K562 (cell line): ENCODE results near the gene SPRY4. TPM values are rescaled to one million over a fixed set of nuclear protein-coding genes. Genes with fewer than 3 reads are reported as not detected.

ENCODE experiments used
- CCNT2 ChIP-seq: IDR thresholded peaks from 2 replicates; pipeline ENCODE4 v1.6.1; 2011; ENCODE audit warnings: borderline replicate concordance, low read depth, mild to moderate bottlenecking, moderate library complexity, mixed read lengths, low read length; ENCODE audit not compliant: insufficient read length; ENCODE audit errors: extremely low read depth
- CXXC5 ChIP-seq: fragments of 250-450 bp; sonication (Bioruptor Pico); IDR thresholded peaks from 2 replicates; pipeline ENCODE4 v1.8.0; 2022; ENCODE audit warnings: inconsistent platforms, mild to moderate bottlenecking, moderate library complexity
- KDM1A ChIP-seq, 2 experiments: fragments of 450-650 bp; IDR thresholded peaks; 2 replicates each; pipeline ENCODE4 v1.6.1; 2016; ENCODE audit warnings: mild to moderate bottlenecking in 2 of 2
- MYC ChIP-seq, 2 experiments: fragments of 250-450 bp in 1 of 2; sonication (Bioruptor Pico) in 1 of 2; IDR thresholded peaks; 2 replicates each; pipeline versions ENCODE4 v1.5.1 to v1.6.1; 2012 to 2021; ENCODE audit warnings: low read depth in 2 of 2, borderline replicate concordance in 1 of 2, improper control_type of control experiment in 1 of 2, low read length in 1 of 2, mild to moderate bottlenecking in 1 of 2, moderate library complexity in 1 of 2
- PHF8 ChIP-seq: fragments of 200-600 bp; sonication (generic); IDR thresholded peaks from 2 replicates; pipeline ENCODE4 v1.6.1; 2012; ENCODE audit warnings: mixed run types, mild to moderate bottlenecking, inconsistent platforms, low read length, moderate library complexity, borderline replicate concordance
- POLR2G ChIP-seq: fragments of 200-400 bp; formaldehyde crosslinking; IDR thresholded peaks from 2 replicates; pipeline ENCODE4 v1.6.1; 2017; ENCODE audit warnings: low read depth, mild to moderate bottlenecking, antibody characterized with exemption, low read length, moderate library complexity
- RB1 ChIP-seq: fragments of 450-650 bp; IDR thresholded peaks from 2 replicates; pipeline ENCODE4 v1.6.1; 2017; ENCODE audit warnings: low read depth, mild to moderate bottlenecking
- RBM25 ChIP-seq: fragments of 200-400 bp; formaldehyde crosslinking; IDR thresholded peaks from 2 replicates; pipeline ENCODE4 v1.6.1; 2018; ENCODE audit warnings: low read length, low read depth, moderate library complexity; ENCODE audit not compliant: severe bottlenecking
- SP2 ChIP-seq: IDR thresholded peaks from 2 replicates; pipeline ENCODE4 v1.6.1; 2011; ENCODE audit warnings: mild to moderate bottlenecking, low read depth, low read length, moderate library complexity; ENCODE audit not compliant: poor library complexity, severe bottlenecking; ENCODE audit errors: extremely low read depth
- TAF1 ChIP-seq: IDR thresholded peaks from 2 replicates; pipeline ENCODE4 v1.6.1; 2011; ENCODE audit warnings: mild to moderate bottlenecking, low read length, moderate library complexity; ENCODE audit not compliant: insufficient read depth, control insufficient read depth, severe bottlenecking; ENCODE audit errors: extremely low read depth
- TAF9B ChIP-seq: fragments of 450-650 bp; IDR thresholded peaks from 2 replicates; pipeline ENCODE4 v1.6.1; 2018; ENCODE audit warnings: mild to moderate bottlenecking; ENCODE audit not compliant: partially characterized antibody
- TAL1 ChIP-seq: fragments of 450-650 bp; IDR thresholded peaks from 2 replicates; pipeline ENCODE4 v1.6.1; 2016; ENCODE audit warnings: mild to moderate bottlenecking
- TCF7L2 ChIP-seq: fragments of 150-350 bp; IDR thresholded peaks from 2 replicates; pipeline ENCODE4 v1.6.1; 2016; ENCODE audit warnings: low read depth, mild to moderate bottlenecking, low read length, moderate library complexity
- UBTF ChIP-seq, 2 experiments: IDR thresholded peaks; 2 replicates each; pipeline ENCODE4 v1.6.1; 2012; ENCODE audit warnings: improper control_type of control experiment in 2 of 2, low read depth in 2 of 2, low read length in 2 of 2, borderline replicate concordance in 1 of 2
- VEZF1 ChIP-seq: fragments of 200-800 bp; sonication (Bioruptor generic); IDR thresholded peaks from 2 replicates; pipeline ENCODE4 v1.6.1; 2017; ENCODE audit warnings: missing genetic modification characterization, missing compliant biosample characterization
- XRCC5 ChIP-seq: fragments of 200-400 bp; formaldehyde crosslinking; IDR thresholded peaks from 2 replicates; pipeline ENCODE4 v1.6.1; 2017; ENCODE audit warnings: low read depth, mild to moderate bottlenecking, low read length
- ZFX ChIP-seq: sonication (generic); formaldehyde crosslinking; IDR thresholded peaks from 2 replicates; pipeline ENCODE4 v1.8.0; 2022; ENCODE audit warnings: mild to moderate bottlenecking, missing genetic modification reagents, moderate library complexity
- ZNF395 ChIP-seq: fragments of 200-800 bp; sonication (Bioruptor generic); IDR thresholded peaks from 2 replicates; pipeline ENCODE4 v1.6.1; 2017; ENCODE audit warnings: missing genetic modification characterization, missing compliant biosample characterization
- ZNF589 ChIP-seq: fragments of 200-800 bp; sonication (Bioruptor generic); IDR thresholded peaks from 2 replicates; pipeline ENCODE4 v1.6.1; 2016; ENCODE audit warnings: low read depth, missing genetic modification characterization, missing compliant biosample characterization
- polyA plus RNA-seq, 8 experiments: library from polyadenylated mRNA; depleted of rRNA in 4 of 8; stranded (reverse) in 5 of 8; unstranded in 3 of 8; fragments of >200 nt; fragmentation: Nextera tagmentation in 2 of 8; fragmentation: Illumina TruSeq in 1 of 8; extraction: Ambion mirVana in 2 of 8; extraction: Trizol in 1 of 8; gene quantifications; 2 replicates each; pipeline versions ENCODE4 v1.2.1 to v1.2.3, GENCODE V29; 2011 to 2014; ENCODE audit warnings: inconsistent platforms in 1 of 8, missing spikeins in 1 of 8
- total RNA-seq, 7 experiments: library from RNA; depleted of rRNA in 6 of 7; stranded (reverse); fragments of >200 nt in 6 of 7; fragmentation: Illumina TruSeq in 2 of 7; extraction: Trizol in 2 of 7; gene quantifications; 2 replicates each; pipeline versions ENCODE4 v1.2.1 to v1.2.3, GENCODE V29; 2011 to 2021; ENCODE audit warnings: low replicate concordance in 1 of 7

SPRY4 gene
- total and polyA plus RNA-seq, 9 of the 15 experiments (the other 6 are each of a cell fraction or from before 2014, with no cell fraction given), result 2.6 to 24.2 (median 9.5) TPM

- TF ChIP-seq ZNF395 (CRISPR knock-in tag) (peak; percentile 69), UBTF (IDR thresholded peaks at IDR 0.05; ENCODE audit: borderline replicate concordance in 1 of 2, low read depth in 2 of 2, low read length in 2 of 2) (peak in 1 of 2 experiments; percentile 58; a peak in 1 of 4 replicates), ZNF589 (CRISPR knock-in tag) (0 out of 2 replicates have a peak, but pooled peaks have one; percentile 43), KDM1A (IDR thresholded peaks at IDR 0.05) (peak; percentile 26 to 44; a peak in 2 of 4 replicates), TAF1 (peak; percentile 75), CCNT2 (peak; percentile 26), MYC (IDR thresholded peaks at IDR 0.05; ENCODE audit: low read depth, low read length) (peak; percentile 44; the same call in 1 of the 2 replicates), MYC (CRISPR knock-in tag; IDR thresholded peaks at IDR 0.05; ENCODE audit: borderline replicate concordance, low read depth) (no peak), PHF8 (peak; percentile 36; the same call in 1 of the 2 replicates), POLR2G (peak; percentile 83), VEZF1 (CRISPR knock-in tag) (peak; percentile 71), TAF9B (peak; percentile 36), ZFX (CRISPR knock-in tag) (peak; percentile 76), TAL1 (no peak), RBM25 (no peak), CXXC5 (CRISPR knock-in tag) (peak; percentile 48; the same call in 1 of the 2 replicates), XRCC5 (0 out of 2 replicates have a peak, but pooled peaks have one; percentile 30), TCF7L2 (no peak; the same call in 1 of the 2 replicates), RB1 (no peak), SP2 (no peak)
Measured at GRCh38 chr5:142325725-142326479, 1.1 kb upstream of the SPRY4 start (continued).
